Nucleus accumbens (tissue), 56 donors: ENCODE measurements around the gene BHMT2.

Experiments
- DNase-seq, 56 donors: peaks; one replicate each; lab custom pipeline; 2025; lab: John Stamatoyannopoulos, UW

The BHMT2 gene

GRCh38 chr5:79111960-79112702 is 42.6 kb downstream of the BHMT2 start:
- DNase-seq = no peak

- no peak for DNase-seq
Measured at GRCh38 chr5:79112703-79113058, 43.1 kb downstream of the BHMT2 start.

DNA sequence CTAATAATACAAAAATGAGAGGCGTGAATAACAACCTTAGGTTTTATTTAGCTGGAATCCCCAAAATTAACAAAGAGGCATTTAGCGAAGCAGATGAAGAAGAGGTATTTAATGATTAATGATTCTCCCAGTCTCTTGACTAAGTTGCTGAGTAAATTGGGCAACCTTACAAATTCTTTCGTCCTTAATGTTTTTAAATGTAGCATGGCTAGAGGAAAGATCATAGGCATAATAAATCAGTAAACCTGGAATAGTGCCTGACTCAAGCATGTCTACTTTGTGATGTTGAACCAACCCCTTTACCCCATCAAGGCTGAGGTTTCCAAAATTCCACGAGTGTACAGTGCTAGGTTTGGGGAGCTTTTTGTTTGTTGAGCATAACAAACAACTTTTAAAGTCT is 49.9 kb downstream of the BHMT2 start:
- DNase-seq = no peak

GRCh38 chr5:79120221-79120620 is 50.7 kb downstream of the BHMT2 start:
- no peak for DNase-seq

GRCh38 chr5:79122973-79123372 is 53.4 kb downstream of the BHMT2 start:
- no peak for DNase-seq

DNA sequence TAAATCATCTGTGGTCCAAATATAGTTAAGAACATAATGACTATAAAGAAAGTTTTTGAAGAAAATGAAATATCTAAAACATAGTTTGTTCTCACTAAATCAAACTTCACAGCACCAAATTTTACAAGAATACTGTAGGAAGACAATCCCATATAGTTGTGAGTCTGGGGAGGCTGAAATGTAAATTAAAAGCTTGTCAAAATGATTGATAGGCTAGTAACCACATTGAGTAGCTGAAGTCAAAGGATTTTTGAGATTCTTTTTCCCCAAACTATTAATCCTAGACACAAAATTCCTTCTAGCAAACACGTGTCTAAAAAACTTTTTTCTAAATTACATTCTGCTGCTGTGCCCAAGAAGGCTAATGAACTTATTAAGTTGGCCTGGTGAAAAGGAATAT is 55.0 kb downstream of the BHMT2 start:
- no peak for DNase-seq

DNA sequence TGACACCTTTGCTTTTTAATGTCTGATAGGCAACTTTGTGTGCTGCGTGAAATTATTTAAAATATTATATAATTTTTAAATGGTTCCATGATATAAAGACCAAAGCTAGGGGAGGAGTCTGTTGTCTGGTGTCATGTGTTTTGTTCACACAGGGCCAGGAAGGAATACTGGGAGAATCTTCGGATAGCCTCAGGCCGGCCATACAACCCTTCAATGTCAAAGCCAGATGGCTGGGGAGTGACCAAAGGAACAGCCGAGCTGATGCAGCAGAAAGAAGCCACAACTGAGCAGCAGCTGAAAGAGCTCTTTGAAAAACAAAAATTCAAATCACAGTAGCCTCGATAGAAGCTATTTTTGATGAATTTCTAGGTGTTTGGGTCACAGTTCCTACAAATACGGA is 61.2 kb downstream of the BHMT2 start:
- DNase-seq = no peak

DNA sequence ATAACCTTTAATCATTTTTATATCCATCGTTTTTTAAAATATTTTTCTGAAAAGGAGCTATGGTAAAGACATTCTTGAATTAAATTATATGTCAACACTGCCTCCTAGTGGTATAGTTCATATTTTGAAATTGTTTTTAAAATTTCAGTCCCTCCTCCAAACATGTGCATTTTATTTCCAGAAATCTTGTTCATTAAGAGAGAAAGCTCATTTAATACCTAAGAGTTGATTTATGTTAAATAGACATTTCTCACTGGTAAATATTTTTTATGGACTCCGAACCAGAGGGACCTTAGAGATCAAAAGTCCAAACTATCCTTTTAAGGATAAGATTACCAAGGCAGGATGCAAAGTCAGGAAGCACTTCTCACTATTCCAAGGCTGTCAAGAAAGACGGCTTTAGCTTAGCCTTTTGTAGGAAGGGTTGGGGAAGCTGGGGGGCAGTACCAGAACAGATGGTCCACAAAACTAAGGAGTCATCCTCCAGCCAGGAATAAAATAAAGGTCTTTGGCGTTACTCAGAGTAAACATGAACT is 63.6 kb downstream of the BHMT2 start:
- DNase-seq = no peak

DNA sequence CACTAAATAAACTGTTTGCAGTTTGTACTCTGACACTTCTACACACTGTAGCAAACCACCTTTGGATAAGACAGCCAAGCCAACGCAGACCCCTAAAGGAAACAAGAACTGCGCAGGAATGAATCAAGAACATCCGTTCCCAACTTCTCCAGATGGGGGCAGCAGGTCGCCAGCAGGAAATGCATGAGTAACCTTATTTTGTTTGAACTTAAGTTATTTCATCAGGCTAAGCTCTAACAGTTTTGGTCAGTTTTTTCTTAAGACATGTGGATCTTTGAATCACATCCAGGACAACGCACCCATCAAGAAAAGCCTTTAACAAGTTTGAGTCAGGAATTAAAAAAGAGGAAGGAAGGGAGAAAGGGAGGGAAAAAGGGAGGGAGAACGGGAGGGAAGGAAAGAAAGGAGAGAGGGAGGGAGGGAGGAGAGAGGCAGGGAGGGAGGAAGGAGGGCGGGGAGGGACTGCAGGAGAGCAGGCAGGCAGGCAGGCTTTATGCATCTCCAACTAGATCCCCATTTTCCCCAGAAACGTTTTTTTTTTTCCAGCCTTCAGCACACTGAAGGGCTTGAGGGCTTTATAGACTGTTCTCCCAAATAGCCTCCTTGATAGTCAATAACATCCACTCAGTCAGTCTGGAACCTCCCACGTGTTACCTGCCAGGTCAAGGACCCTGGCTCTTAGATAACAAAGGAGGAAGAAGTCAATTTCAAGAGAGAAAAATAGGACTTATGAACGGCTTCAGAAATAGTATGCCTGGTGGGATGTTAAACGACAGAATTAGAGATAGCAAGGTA is 64.3 kb downstream of the BHMT2 start:
- peak in 46 of 56 donors; percentile 2 to 78 (median 26) for DNase-seq

DNA sequence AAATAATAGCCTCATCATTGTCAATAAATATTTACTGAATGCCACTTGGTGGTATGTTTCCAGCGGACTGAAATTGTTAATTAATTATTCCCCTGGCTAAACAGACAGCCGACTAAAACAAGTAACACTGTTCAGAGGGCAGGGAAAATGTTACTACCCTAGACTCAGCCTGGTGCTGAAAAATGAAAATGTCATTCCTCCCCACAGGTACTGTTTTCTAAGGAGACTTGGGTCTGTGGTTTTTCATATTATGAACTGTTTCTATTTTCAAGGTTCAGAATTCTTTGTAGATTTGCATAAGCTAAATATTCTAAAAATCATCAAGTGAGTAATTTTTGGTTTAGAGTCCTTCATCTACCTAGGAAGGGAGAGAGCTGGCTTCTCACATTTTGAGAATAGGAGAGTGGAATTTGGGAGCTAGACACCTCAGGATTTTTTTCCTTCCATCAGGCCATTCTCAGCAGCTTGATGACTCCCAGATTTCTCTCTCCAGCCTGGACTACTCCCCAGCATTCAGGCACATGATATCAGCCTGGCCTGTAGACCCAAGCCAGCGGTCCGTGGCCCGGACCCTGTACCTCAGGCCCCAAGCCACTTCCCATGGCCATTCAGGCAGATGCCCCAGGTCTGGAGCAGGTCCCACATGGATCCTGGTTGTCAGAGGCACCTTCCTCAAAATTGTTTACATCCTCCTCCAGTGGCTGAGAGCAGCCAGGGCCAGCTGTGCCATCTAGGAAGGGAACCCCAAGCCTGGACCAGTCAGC is 66.4 kb downstream of the BHMT2 start:
- DNase-seq = no peak

DNA sequence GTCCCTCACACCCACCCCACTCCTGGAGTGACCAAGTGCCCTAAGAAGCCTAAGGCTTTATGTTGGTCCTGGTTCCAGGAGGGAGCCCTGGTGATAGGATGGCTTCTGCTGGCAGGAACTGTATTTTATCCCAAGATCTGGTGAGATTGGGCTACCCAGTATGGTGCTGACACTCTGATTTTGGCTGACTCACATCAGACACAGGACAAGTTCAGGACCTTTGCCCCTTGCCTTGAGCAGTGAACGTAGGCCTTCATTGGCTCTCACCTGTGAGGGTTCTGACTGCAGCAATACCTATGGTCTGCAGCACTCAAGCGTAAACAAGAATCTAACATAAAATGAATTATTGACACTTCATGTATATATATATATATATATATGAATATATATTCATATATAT is 67.1 kb downstream of the BHMT2 start:
- DNase-seq = no peak
